Naive thymus-derived CD8-positive, alpha-beta T cell (primary cell): ENCODE data around the gene CACNA2D4. TPM values are rescaled to one million over a fixed set of nuclear protein-coding genes. Genes with fewer than 3 reads are reported as not detected.

ENCODE experiments used
- ATAC-seq, 2 donors: fragments of 150-1000 bp; cut with Tn5 transposase in 1 of 2; sonication (Bioruptor Pico), chemical (Tn5 transposase) in 1 of 2; 1 replicate in 1 of 2; 2 replicates in 1 of 2; pipeline ENCODE4 v1.10.0; 2021; ENCODE audit warnings: mild to moderate bottlenecking in 2 of 2, moderate library complexity in 2 of 2
- POLR2A ChIA-PET: fragments of 350-600 bp; sonication (Branson Sonifier 250); formaldehyde crosslinking; loops from one replicate; lab custom pipeline; 2021; ENCODE audit warnings: antibody characterized with exemption; lab: Charles Lee
- DNase-seq, 10 donors: peaks; one replicate each; pipeline versions ENCODE4 v3.0.0 to v3.0.0-alpha.2; 2020 to 2022
- H3K27ac Mint-ChIP-seq, 10 donors: one replicate each; pipeline ENCODE4 v1.8.0; 2020 to 2022; ENCODE audit warnings: mild to moderate bottlenecking in 10 of 10, mixed read lengths in 10 of 10, moderate library complexity in 4 of 10, inconsistent platforms in 1 of 10
- H3K27me3 Mint-ChIP-seq, 5 donors: one replicate each; pipeline ENCODE4 v1.8.0; 2021 to 2022; ENCODE audit warnings: mixed read lengths in 5 of 5
- H3K36me3 Mint-ChIP-seq, 3 donors: one replicate each; pipeline ENCODE4 v1.8.0; 2020 to 2022; ENCODE audit warnings: mixed read lengths in 3 of 3, mild to moderate bottlenecking in 2 of 3, inconsistent platforms in 1 of 3
- H3K4me1 Mint-ChIP-seq, 4 donors: one replicate each; pipeline ENCODE4 v1.8.0; 2021 to 2022; ENCODE audit warnings: mixed read lengths in 4 of 4
- H3K4me3 Mint-ChIP-seq, 10 donors: one replicate each; pipeline ENCODE4 v1.8.0; 2020 to 2022; ENCODE audit warnings: mild to moderate bottlenecking in 10 of 10, mixed read lengths in 10 of 10, moderate library complexity in 6 of 10, inconsistent platforms in 1 of 10
- H3K9me3 Mint-ChIP-seq, 9 donors: one replicate each; pipeline ENCODE4 v1.8.0; 2020 to 2022; ENCODE audit warnings: mixed read lengths in 9 of 9, mild to moderate bottlenecking in 3 of 9, inconsistent platforms in 1 of 9, moderate library complexity in 1 of 9
- polyA plus RNA-seq, 3 donors: library from polyadenylated mRNA; unstranded; fragments of 300-500 nt; fragmentation: Illumina TruSeq; gene quantifications; one replicate each; pipeline ENCODE4 v1.2.3, GENCODE V29; 2021
- total RNA-seq, 8 experiments: library from RNA in 2 of 8; stranded (reverse) in 2 of 8; gene quantifications; one replicate each; pipeline ENCODE4 v1.2.3 and lab custom pipeline; 2021 to 2026

Gene CACNA2D4
- total and polyA plus RNA-seq, 5 experiments from 2014 or later = 2.1 to 11.5 (median 5.0) TPM

DNA sequence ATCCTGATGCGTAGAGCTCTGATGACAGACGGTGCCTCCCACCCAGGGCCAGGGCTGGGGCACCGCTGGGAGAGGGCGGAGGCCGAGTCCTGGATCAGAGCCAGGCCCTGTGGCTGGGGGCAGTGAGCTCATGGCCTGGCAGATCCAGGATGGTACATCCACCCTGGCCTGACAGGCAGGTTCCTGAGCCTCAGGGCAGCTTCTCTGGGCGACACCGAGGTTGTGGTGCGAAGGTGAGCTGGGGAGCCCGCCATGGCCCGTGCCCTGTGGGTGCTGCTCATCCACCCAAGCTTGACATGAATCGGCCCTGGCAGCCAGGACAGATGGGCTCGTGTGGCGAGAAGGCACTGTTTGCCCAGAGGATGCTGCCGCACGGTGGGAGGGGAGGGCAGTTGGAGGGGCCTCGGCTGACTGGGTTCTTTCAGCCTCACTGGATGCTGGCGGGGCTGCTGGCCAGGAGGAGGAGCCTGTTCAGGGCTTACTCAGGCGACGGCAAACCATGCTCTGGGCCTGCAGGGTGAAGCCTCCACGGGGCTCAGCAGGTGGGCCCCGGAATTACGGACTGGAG is 81.5 kb downstream of the CACNA2D4 start:
- no peak for ATAC-seq
- H3K4me3 Mint-ChIP-seq = no peak overlapping the region
- no peak overlapping the region for H3K27ac Mint-ChIP-seq
- POLR2A ChIA-PET = no interaction called here
- H3K4me1 Mint-ChIP-seq = peaks cover 0 to 2% (median 2%) of the 10 kb centered on the region in 4 donors
- H3K27me3 Mint-ChIP-seq = peaks cover 2 to 18% (median 9%) of the 10 kb centered on the region in 5 donors
- H3K36me3 Mint-ChIP-seq = no peaks in the 10 kb centered on the region
- no peaks in the 10 kb centered on the region for H3K9me3 Mint-ChIP-seq
- DNase-seq = peak in 1 of 10 donors; percentile 58

DNA sequence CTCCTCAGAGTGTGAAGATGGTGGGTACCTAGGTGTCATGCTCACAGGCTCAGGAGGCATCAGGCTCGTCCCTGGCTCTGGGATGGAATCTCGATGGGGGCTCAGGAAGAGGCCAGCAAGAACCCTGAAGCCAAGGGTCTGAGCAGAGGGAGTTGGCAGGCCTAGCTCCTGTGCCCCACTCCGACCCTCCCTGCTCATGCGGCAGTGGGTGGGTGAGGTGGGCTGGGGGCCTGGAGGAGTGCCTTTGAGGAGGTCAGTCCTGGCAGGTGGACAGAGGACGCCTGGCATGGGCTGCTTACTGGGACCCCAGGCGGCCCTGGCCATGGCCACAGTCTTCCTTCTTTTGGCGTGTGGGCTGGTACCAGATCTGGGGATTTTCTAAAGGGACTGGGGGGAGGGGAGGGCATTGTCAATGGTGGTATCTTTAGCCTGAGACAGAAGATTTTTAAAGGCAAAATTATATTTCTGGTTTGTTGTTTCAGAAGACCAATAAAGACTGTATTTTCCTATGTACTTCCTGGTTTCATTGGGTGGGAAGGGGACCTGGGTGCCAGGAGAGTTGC is 82.1 kb downstream of the CACNA2D4 start:
- Mint-ChIP-seq H3K4me1 (no peaks in the 10 kb centered on the region), H3K27ac (no peak overlapping the region), H3K36me3 (no peaks in the 10 kb centered on the region), H3K4me3 (no peak overlapping the region), H3K27me3 (peaks cover 4 to 21% (median 10%) of the 10 kb centered on the region in 5 donors), H3K9me3 (no peaks in the 10 kb centered on the region)
- ATAC-seq (no peak), DNase-seq (no peak)
- POLR2A ChIA-PET = interaction anchor here (0.6 kb wide), 1 partner anchor 1874 kb away, joined by 3 read pairs; no protein-coding TSS in a partner anchor

DNA sequence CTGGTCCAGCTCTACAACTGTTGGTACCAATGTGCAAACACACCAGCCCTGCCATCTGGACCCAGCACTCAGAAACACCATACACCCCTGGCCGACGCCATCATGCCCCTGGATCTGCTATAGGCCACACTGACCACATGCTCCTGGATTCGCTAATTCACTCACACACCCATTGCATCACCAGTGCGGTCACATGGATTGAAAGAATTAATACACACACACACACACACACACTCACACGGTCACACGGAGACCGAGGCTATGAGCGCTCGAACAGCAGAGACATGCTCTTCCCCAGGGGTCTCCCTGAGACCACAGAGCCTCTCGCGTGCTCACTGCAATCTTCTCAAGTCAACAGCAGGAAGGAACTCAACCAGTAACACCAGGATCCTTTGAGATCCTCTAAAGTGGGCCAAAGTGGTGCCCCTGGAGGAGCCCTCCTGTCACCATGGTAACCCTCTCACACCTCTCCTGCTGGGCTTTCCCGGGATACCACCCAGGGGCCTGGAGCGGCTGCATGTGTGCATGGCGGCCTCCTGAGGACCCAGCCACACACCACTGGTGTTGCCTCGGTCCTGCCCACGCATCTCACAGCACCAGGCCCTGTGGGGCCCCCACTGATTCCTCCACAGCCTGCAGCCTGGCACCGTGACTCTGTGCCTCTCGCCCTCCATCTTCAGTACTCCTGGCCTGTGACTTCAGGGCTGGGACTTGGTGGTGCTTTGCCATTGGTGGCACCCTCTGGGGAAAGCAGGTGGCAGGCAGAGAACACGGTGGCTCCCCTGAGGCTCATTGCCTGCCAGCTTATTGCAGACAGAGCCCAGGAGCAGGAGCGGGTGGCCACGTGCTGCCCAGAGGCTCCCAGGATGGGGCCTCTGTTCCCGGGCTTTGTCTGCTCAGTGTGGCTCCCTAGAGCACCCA is 83.0 kb downstream of the CACNA2D4 start:
- H3K9me3 Mint-ChIP-seq = no peaks in the 10 kb centered on the region
- H3K4me1 Mint-ChIP-seq = peaks cover 0 to 2% (median 0%) of the 10 kb centered on the region in 4 donors
- POLR2A ChIA-PET = interaction anchor here (0.6 kb wide), 1 partner anchor 1875 kb away, joined by 3 read pairs; no protein-coding TSS in a partner anchor
- no peak for DNase-seq
- no peak overlapping the region for H3K27ac Mint-ChIP-seq
- H3K27me3 Mint-ChIP-seq = peaks cover 7 to 30% (median 15%) of the 10 kb centered on the region in 5 donors
- ATAC-seq = no peak
- H3K4me3 Mint-ChIP-seq = no peak overlapping the region
- H3K36me3 Mint-ChIP-seq = no peaks in the 10 kb centered on the region

DNA sequence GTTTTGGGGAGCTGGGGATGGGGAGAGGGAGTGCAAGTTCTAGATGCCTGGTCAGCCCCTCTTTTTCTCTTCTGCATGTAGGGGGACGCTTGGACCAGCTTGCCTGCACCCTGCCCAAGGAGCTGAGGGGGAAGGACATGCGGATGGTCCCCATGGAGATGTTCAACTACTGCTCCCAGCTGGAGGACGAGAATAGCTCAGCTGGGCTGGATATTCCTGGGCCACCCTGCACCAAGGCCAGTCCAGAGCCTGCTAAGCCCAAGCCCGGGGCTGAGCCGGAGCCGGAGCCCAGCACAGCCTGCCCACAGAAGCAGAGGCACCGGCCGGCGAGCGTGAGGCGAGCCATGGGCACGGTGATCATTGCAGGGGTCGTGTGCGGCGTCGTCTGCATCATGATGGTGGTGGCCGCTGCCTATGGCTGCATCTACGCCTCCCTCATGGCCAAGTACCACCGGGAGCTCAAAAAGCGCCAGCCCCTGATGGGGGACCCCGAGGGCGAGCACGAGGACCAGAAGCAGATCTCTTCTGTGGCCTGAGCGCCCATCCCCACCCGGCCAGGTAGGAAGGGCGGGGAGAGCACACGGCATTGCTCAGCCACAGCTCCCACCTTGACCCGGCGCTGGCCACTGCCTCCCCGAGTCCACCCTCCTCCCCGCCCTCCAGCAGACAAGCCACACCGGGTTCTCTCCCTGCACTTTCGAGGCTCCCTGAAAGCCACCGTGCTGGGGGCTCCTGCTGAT is 84.1 kb downstream of the CACNA2D4 start:
- Mint-ChIP-seq H3K9me3 (no peaks in the 10 kb centered on the region), H3K4me1 (peaks cover 0 to 2% (median 0%) of the 10 kb centered on the region in 4 donors), H3K4me3 (no peak overlapping the region), H3K36me3 (no peaks in the 10 kb centered on the region), H3K27ac (no peak overlapping the region), H3K27me3 (peaks cover 7 to 38% (median 15%) of the 10 kb centered on the region in 5 donors)
- POLR2A ChIA-PET = no interaction called here
- ATAC-seq = no peak
- DNase-seq = no peak

DNA sequence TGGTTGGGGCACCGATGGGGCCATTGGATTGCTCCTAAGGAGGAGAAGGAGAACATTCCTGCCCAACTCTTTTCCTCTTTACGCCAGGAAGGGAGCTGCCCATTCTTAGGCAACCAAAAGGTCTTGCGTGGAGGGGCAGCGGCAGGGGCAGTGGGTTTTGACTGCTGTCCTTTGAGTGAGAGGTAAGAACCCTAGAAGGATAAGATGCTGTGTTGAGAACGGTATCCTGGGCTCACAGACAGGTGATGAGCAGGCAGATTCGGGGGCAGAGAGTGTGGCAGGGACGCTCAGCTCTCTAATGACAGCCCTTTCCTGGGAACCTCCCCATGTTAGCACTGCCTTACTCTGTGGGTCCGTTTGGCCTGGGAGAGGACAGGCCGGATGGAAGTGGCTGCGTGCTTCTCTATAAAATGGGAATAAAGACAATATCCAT is 84.8 kb downstream of the CACNA2D4 start:
- peak overlapping the region in 1 of 10 donors; percentile 19 for H3K27ac Mint-ChIP-seq
- POLR2A ChIA-PET = no interaction called here
- ATAC-seq (no peak), DNase-seq (no peak)
- H3K36me3 Mint-ChIP-seq = no peaks in the 10 kb centered on the region
- no peaks in the 10 kb centered on the region for H3K9me3 Mint-ChIP-seq
- H3K4me3 Mint-ChIP-seq = no peak overlapping the region
- peaks cover 0 to 2% (median 0%) of the 10 kb centered on the region in 4 donors for H3K4me1 Mint-ChIP-seq
- peaks cover 7 to 38% (median 20%) of the 10 kb centered on the region in 5 donors for H3K27me3 Mint-ChIP-seq

DNA sequence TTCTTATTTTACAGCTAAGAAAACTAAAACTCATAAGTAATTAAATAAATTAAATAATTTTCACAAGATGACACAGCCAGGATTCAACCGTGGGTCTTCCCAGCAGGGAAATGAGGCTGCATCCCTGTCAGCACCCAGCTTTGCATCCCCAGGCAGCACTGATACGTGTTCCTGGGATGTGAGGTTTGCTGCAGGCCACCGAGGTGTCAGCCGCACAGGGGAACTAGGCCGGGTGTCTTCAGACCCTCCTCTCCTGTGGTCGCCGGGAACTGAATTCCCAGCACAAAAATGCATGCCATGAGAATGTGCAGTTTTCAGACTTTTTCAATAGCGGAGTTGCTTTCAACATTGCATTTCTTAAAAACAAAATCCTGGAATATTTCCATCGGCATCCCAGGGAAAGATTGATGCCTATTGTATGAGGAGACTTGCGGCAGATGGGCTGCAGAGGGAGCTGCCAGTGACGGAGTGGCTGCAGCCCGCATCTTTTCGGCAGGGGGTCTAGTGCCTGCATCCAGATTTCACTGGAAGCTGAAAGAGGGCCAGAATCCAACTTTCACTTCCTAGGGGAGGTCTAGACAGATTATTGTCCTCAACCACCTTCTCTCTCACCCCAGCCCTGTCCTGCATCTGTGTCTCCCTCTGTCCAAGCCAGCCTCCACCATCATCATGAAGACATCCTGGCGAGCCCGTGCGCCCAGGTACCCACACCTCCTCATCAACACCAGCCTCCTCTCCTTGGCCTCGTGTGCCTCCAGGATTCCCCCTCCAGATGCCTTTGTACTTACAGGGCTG is 85.5 kb downstream of the CACNA2D4 start:
- POLR2A ChIA-PET = no interaction called here
- ATAC-seq (no peak), DNase-seq (no peak)
- Mint-ChIP-seq H3K27ac (peak overlapping the region in 1 of 10 donors; percentile 19), H3K4me3 (no peak overlapping the region), H3K9me3 (no peaks in the 10 kb centered on the region), H3K27me3 (peaks cover 7 to 41% (median 22%) of the 10 kb centered on the region in 5 donors), H3K36me3 (no peaks in the 10 kb centered on the region), H3K4me1 (peaks cover 0 to 2% (median 0%) of the 10 kb centered on the region in 4 donors)

DNA sequence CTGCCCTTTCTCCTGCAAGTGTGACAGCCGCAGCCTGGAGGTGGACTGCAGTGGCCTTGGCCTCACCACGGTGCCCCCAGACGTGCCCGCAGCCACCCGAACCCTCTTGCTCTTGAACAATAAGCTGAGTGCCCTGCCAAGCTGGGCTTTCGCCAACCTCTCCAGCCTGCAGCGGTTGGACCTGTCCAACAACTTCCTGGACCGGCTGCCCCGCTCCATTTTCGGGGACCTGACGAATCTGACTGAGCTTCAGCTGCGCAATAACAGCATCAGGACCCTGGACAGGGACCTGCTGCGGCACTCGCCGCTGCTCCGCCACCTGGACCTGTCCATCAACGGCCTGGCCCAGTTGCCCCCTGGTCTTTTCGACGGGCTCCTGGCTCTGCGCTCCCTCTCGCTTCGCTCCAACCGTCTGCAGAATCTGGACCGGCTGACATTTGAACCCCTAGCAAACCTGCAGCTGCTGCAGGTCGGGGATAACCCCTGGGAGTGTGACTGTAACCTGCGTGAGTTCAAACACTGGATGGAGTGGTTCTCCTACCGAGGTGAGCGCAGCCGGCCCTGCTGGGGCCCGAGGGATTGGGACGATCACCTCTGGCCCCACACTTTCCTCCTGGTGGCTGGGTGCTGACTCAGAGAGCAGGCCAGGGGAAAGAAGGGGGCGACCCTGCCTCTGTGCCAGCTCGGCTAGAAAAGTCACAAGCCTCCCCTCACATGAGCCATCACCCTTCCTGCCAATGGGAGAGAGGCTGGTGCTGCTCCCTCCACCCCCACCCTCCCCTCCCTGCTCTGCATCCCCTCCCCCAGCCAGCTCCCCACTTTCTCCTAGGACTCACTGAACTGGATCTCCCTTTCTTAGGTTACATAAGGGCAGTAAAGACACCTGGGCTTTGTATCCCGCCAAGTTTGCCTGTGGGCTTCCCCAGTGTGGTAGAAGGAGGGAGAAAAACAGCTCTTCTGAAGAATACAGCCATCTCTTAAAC is 87.2 kb downstream of the CACNA2D4 start:
- no peak overlapping the region for H3K4me3 Mint-ChIP-seq
- H3K9me3 Mint-ChIP-seq = no peaks in the 10 kb centered on the region
- peaks cover 7 to 43% (median 22%) of the 10 kb centered on the region in 5 donors for H3K27me3 Mint-ChIP-seq
- no peaks in the 10 kb centered on the region for H3K36me3 Mint-ChIP-seq
- H3K27ac Mint-ChIP-seq = peak overlapping the region in 1 of 10 donors; percentile 29
- DNase-seq (peak in 2 of 10 donors; percentile 13 to 15), ATAC-seq (no peak)
- H3K4me1 Mint-ChIP-seq = peaks cover 0 to 2% (median 0%) of the 10 kb centered on the region in 4 donors
- POLR2A ChIA-PET = interaction anchor here (0.6 kb wide), 1 partner anchor 24 kb away, joined by 3 read pairs; no protein-coding TSS in a partner anchor

DNA sequence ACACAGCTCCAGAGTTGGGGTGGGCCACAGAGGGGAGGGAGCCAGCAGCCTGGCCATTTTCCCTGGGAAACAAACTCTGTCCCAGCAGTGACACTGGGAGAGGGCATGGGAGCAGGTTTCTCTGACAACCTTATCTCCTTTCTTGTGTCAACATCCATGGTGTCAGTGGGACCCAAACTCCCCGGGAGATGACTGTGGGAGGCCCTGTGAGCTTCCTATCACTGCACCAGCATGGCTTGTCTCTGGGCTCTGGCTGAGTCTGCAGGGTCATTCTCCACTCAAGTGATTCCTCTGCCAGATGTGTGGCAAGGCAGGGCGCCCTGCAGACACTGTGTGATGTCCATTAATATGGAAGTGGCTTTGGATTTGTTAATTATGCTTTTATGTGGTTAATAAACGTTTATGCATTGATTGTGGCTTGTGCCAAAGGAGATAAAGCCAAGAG is 88.0 kb downstream of the CACNA2D4 start:
- H3K4me3 Mint-ChIP-seq = no peak overlapping the region
- peaks cover 0 to 2% (median 0%) of the 10 kb centered on the region in 4 donors for H3K4me1 Mint-ChIP-seq
- ATAC-seq = no peak
- H3K27me3 Mint-ChIP-seq = peaks cover 7 to 45% (median 22%) of the 10 kb centered on the region in 5 donors
- H3K36me3 Mint-ChIP-seq = no peaks in the 10 kb centered on the region
- H3K27ac Mint-ChIP-seq = no peak overlapping the region
- no peak for DNase-seq
- no peaks in the 10 kb centered on the region for H3K9me3 Mint-ChIP-seq
- POLR2A ChIA-PET = no interaction called here

DNA sequence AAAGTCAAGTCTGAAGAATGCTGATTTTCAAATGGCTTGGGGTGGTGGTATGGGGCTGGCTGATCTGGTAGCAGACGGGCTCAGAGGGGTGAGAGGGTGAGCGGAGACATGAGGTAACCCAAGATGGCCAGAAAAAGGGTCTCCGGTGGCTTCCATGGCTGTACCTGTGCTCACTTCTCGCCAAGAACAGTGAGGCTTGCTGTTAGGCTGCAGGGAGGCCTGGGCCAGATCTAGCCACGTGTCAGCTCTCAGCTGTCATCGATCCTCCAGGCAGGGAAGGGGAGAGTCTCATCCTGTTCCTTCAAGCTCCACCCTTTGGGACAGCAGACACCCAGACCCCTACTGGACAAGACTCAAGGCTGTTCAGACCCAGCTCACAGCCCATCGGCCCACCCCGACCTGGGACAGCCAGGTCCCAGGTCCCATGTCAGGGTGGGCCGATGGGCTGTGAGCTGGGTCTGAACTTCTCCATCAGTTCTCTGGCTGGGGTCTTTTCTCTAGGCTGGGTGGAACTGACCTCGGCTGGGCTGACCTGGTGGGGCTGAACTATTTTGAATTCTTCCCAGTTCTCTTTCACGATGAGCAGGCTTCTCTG is 89.0 kb downstream of the CACNA2D4 start:
- Mint-ChIP-seq H3K27ac (no peak overlapping the region), H3K9me3 (no peaks in the 10 kb centered on the region), H3K4me3 (no peak overlapping the region), H3K27me3 (peaks cover 7 to 46% (median 22%) of the 10 kb centered on the region in 5 donors), H3K36me3 (no peaks in the 10 kb centered on the region), H3K4me1 (peaks cover 0 to 2% (median 0%) of the 10 kb centered on the region in 4 donors)
- DNase-seq (no peak), ATAC-seq (no peak)
- POLR2A ChIA-PET = no interaction called here

DNA sequence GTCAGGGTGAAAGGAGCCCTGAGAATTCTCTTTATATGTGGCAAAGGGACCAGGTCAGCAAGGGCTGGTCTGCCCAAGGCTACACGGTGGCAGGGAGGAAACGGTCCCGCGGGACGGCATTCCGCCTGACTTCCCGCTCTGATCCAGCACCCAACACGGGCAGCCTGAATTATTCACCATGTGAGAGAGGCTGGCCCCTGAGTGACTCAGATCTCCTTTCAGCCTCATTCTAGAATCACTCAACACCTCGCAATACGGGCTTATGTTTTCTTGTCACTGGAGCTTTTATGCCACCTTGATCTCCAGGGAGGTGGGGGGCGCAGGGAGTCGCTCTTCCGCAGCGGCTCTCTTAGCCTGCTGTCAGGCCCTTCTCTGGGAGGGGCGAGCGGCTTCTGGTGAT is 89.6 kb downstream of the CACNA2D4 start:
- POLR2A ChIA-PET = no interaction called here

More for the DNA sequence above, 89.6 kb downstream of the CACNA2D4 start:
- H3K27me3 Mint-ChIP-seq = peaks cover 7 to 43% (median 21%) of the 10 kb centered on the region in 5 donors
- DNase-seq (no peak), ATAC-seq (no peak)
- no peaks in the 10 kb centered on the region for H3K36me3 Mint-ChIP-seq
- H3K9me3 Mint-ChIP-seq = no peaks in the 10 kb centered on the region
- H3K27ac Mint-ChIP-seq = no peak overlapping the region
- peaks cover 0 to 2% (median 0%) of the 10 kb centered on the region in 4 donors for H3K4me1 Mint-ChIP-seq
- H3K4me3 Mint-ChIP-seq = no peak overlapping the region
